ENCODE data around the gene KCNG2. TPM values are rescaled to one million over a fixed set of nuclear protein-coding genes. Genes with fewer than 3 reads are reported as not detected.
"Not testable (repeated sequence)": the region's sequence is repeated elsewhere in the genome, so short reads cannot be mapped to it uniquely, and the experiment has no call there.

Gene KCNG2, protein sequence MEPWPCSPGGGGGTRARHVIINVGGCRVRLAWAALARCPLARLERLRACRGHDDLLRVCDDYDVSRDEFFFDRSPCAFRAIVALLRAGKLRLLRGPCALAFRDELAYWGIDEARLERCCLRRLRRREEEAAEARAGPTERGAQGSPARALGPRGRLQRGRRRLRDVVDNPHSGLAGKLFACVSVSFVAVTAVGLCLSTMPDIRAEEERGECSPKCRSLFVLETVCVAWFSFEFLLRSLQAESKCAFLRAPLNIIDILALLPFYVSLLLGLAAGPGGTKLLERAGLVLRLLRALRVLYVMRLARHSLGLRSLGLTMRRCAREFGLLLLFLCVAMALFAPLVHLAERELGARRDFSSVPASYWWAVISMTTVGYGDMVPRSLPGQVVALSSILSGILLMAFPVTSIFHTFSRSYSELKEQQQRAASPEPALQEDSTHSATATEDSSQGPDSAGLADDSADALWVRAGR
- 0.14 and 0.18 TPM in 2 replicates for total RNA-seq (2014; rRNA removed; shearing (Covaris generic))

DNA sequence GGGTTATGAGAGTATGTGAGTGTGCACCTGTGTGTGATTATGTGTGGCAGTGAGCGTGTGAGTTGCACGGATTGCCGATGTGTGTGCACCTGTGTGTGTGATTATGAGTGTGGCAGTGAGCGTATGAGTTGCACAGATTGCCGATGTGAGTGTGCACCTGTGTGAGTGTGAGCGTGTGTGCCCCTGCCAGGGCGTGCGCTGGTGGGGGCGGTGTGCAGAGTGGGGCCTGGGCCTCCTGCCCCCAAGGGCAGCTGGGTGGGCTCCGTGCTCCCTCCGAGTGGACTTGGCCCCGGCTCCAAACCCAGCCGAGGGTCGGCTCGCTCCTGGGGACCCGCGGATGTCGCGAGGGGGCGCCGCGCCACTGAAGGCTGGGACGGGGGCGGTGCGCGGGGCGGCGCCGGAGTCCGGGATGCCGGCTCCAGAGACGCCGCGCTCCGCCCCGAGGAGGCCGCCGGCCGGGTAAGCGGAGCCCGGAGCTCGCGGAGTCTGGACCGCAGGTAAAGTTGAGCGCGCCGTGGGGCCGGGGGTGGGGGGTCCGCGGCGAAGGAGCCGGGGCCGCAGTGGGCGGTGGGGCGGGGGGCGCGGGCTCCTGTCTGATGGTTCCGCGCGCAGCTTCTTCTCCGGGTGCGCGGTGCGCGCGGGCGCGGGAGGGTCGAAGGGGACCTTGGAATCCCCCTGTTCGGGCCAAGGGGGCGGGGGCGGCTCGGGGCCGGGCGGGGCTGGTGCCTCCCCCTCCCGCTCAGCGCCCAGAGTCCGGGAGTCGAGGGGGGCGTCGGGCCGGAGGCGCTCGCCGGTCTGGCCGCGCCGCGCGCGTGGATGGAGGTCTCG is at the start of gene KCNG2:
Gene KCNG2 (plus strand): TSS at position 421 of the 828 bp plus-strand sequence. CDS start 65,730 bp downstream, outside the sequence.
- H3K27me3 ChIP-seq (ENCODE audit: control insufficient read depth, insufficient read depth, low read length): peaks cover 37% of the 10 kb centered on the region
- DNase-seq: peak; percentile 95
- no peaks in the 10 kb centered on the region for H3K36me3 ChIP-seq (replicated peaks; ENCODE audit: control insufficient read depth, insufficient read depth, low read length)
- H3K4me3 ChIP-seq (ENCODE audit: insufficient read depth, low read depth, low read length): peak within 1 kb of the TSS; percentile 47

DNA sequence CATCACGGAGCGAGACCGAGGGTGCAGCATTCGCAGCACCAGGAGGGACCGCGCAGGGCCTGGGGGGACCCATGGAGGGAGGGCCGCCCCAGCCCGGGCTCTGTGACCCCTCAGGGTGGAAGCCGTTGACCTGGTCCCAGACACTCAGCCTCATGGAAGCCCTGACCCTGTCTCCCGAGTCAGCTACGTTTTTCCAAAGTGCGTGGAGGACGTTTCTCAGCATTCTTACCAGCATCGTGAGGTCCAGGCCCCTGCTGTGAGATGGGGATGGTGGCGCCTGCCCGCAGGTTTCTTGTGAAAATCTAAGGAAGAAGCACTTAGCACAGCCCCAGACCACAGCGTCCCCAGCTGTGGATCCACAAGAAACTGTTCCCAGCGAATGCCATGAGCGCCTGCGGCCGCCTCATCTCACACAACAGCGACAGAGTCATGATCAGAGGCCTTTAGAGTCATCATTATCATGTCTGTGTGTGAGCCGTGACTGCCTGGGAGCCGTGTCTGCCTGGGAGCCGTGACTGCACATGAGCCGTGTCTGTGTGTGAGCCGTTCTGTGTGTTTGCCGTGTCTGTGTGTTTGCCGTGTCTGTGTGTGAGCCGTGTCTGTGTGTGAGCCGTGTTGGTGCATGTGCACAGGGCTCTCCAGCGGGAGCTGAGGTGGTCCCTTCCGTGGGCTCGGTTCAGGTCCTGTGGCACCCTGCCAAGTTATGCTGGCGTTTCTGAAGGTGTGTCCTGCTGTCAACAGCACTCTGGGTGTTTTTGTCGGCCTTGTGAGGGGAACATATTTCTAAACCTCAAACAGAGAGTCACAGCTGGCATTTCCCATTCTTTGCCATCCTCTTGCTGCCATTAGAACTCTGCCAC is 49.2 kb upstream of the KCNG2 start:
- no peak overlapping the region for H3K4me3 ChIP-seq (ENCODE audit: insufficient read depth, low read depth, low read length)
- no peak for DNase-seq
- H3K36me3 ChIP-seq (replicated peaks; ENCODE audit: control insufficient read depth, insufficient read depth, low read length): no peaks in the 10 kb centered on the region; the same call in 1 of the 2 replicates
- no peaks in the 10 kb centered on the region for H3K27me3 ChIP-seq (ENCODE audit: control insufficient read depth, insufficient read depth, low read length)

DNA sequence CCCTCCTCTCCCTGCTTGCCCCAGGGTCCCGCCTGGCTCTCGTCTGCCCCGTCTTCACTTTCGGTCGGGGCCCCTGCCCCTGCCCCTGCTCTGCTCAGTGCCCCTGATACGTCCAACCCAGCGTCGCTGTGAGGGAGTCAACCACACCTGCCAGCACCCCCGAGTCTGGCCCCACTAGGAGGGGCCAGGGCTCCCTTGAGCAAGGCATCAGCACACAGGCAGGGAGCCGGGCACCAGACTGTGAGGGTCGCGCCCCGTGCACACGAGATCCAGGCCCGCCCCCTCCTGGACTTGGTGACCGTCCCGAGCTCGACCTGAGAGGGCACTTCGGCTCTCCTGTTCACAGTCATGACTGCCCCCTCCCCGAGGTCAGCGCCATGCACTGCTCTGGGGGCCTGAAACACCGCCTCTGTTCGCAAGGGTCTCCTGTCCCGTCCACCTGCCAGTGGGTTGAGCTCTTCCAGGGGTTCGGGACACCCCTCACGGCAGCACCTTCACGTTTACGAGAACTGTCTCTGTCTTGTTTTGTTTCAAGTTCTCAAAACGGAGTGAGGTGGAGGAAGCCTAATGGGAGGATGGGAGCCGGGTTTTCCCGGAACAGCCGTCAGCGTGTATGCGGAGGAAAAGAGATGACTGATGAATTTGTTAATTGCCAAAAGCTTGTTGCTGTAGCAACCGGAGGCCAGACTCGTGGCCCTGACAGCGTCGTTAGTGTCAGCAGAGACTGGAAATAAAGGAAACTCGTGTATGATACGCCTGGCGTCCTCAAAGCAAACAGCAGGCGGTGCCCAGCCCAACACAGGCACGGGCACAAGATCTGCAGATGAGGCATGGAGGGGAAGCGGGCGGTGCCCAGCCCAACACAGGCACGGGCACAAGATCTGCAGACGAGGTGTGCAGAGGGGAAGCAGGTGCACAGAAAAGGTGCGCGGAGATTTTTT is 48.2 kb upstream of the KCNG2 start:
- Histone ChIP-seq H3K4me3 (ENCODE audit: insufficient read depth, low read depth, low read length) (no peak overlapping the region), H3K36me3 (replicated peaks; ENCODE audit: control insufficient read depth, insufficient read depth, low read length) (peaks cover 1% of the 10 kb centered on the region), H3K27me3 (ENCODE audit: control insufficient read depth, insufficient read depth, low read length) (no peaks in the 10 kb centered on the region)
- no peak for DNase-seq

DNA sequence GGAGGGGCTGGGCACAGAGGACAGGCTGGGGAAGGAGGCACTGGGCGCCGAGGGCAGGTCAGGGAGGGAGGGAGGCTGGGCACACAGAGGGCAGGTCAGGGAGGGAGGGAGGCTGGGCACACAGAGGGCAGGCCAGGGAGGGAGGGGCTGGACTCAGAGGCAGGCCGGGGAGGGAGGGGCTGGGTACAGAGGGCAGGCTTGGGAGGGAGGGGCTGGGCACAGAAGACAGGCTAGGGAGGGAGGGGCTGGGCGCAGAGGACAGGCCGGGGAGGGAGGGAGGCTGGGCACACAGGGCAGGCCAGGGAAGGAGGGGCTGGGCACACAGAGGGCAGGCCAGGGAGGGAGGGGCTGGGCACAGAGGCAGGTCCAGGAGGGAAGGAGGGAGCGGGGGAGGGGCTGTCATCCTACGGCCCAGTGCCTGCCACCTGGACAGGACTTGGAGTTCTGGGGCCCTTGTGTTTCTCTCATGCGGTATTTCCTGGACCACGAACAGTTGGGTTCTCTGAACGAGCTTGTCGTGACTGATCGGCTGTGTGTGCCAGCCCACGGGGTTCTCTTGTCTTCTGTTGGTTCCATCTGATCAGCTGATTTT is 46.7 kb upstream of the KCNG2 start:
- H3K36me3 ChIP-seq (replicated peaks; ENCODE audit: control insufficient read depth, insufficient read depth, low read length): peaks cover 1% of the 10 kb centered on the region
- no peak for DNase-seq
- H3K27me3 ChIP-seq (ENCODE audit: control insufficient read depth, insufficient read depth, low read length): no peaks in the 10 kb centered on the region
- H3K4me3 ChIP-seq (ENCODE audit: insufficient read depth, low read depth, low read length): no peak overlapping the region

DNA sequence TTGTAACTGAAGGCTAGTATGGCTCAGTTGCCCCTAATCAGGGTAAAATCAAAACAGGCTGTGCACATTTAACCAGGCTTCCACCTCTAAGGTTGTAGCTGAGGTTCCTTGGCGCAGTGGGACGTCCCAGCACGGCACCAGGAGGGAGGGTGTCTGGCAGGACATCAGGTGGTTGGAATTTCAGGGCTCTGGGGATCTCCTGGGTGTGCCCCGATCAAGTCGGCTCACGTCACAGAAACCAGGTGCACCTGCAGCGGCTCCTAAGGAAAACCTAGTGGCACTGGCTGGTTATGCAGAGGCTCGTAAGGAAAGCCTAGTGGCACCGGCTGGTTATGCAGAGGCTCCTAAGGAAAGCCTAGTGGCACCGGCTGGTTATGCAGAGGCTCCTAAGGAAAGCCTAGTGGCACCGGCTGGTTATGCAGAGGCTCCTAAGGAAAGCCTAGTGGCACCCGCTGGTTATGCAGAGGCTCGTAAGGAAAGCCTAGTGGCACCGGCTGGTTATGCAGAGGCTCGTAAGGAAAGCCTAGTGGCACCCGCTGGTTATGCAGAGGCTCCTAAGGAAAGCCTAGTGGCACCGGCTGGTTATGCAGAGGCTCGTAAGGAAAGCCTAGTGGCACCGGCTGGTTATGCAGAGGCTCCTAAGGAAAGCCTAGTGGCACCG is 45.7 kb upstream of the KCNG2 start:
- H3K27me3 ChIP-seq (ENCODE audit: control insufficient read depth, insufficient read depth, low read length); DNase-seq; H3K36me3 ChIP-seq (replicated peaks; ENCODE audit: control insufficient read depth, insufficient read depth, low read length); H3K4me3 ChIP-seq (ENCODE audit: insufficient read depth, low read depth, low read length): not testable (repeated sequence)

DNA sequence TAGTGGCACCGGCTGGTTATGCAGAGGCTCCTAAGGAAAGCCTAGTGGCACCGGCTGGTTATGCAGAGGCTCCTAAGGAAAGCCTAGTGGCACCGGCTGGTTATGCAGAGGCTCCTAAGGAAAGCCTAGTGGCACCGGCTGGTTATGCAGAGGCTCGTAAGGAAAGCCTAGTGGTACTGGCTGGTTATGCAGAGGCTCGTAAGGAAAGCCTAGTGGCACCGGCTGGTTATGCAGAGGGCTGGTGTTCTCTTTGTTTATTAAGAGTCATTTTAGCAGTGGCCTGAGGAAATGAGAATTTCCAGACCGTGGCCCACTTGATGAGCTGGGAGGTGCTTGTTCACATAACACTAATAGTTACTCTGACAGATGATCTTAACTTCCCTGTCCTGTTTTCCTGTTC is 44.8 kb upstream of the KCNG2 start:
- H3K36me3 ChIP-seq (replicated peaks; ENCODE audit: control insufficient read depth, insufficient read depth, low read length); DNase-seq; H3K27me3 ChIP-seq (ENCODE audit: control insufficient read depth, insufficient read depth, low read length); H3K4me3 ChIP-seq (ENCODE audit: insufficient read depth, low read depth, low read length): not testable (repeated sequence)

DNA sequence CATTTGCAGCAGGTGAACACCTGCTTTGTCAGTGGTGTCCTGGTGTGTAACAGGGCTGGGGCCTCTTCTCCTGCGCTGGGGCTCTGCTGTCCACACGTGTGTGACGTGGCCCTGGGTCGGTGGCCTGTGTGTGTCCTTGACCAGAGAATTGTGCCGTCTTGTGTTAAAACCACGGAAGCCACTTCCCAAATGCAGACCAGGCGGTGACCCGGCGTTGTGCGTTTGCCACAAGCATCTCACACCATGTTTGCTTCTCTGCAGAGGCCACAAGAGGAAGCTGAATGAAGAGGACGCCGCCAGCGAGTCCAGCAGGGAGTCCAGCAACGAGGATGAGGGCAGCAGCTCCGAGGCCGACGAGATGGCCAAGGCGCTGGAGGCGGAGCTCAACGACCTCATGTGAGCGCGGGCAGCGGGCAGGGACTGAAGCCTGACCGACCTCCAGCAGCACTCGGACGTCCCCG is 44.3 kb upstream of the KCNG2 start:
- H3K4me3 ChIP-seq (ENCODE audit: insufficient read depth, low read depth, low read length): no peak overlapping the region
- H3K27me3 ChIP-seq (ENCODE audit: control insufficient read depth, insufficient read depth, low read length): no peaks in the 10 kb centered on the region
- H3K36me3 ChIP-seq (replicated peaks; ENCODE audit: control insufficient read depth, insufficient read depth, low read length): peaks cover 1% of the 10 kb centered on the region; the same call in 1 of the 2 replicates
- DNase-seq: no peak

DNA sequence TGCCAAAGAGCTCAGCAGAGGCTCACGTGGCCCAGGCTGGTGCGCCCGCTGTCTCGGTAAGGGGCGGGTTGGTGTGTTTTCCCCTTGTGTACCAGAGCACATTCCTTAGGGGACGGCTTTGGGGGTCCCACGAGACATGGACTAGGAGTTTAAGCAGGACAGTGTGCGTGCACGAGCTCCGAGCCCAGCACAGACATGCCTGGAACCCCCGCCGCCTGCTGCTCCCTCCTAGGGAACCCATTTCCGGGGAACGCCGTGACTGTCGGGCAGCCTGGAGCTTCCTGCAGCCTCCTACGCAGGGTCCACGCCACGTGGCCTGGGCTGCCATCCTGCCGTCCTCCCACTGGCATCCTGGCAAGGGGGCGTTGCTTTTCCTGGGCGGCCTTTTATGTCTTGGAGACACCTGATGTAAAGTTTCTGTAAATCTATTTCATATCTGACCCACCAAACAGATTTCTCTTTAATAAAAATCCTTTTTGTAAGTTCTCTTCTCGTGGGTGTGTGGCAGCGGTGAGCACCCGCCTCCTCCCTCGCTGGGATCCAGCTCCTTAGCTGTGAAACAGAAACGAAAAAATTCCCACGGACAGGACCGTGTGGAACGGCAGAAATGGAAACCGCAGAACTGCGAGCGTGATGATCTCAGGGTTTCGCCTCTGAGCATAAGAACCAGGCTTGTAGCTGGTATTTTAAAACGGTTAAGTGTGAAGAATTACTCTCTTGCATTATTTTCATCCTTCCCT is 43.5 kb upstream of the KCNG2 start:
- Histone ChIP-seq H3K36me3 (replicated peaks; ENCODE audit: control insufficient read depth, insufficient read depth, low read length) (peaks cover 1% of the 10 kb centered on the region; the same call in 1 of the 2 replicates), H3K27me3 (ENCODE audit: control insufficient read depth, insufficient read depth, low read length) (no peaks in the 10 kb centered on the region), H3K4me3 (ENCODE audit: insufficient read depth, low read depth, low read length) (no peak overlapping the region)
- no peak for DNase-seq

DNA sequence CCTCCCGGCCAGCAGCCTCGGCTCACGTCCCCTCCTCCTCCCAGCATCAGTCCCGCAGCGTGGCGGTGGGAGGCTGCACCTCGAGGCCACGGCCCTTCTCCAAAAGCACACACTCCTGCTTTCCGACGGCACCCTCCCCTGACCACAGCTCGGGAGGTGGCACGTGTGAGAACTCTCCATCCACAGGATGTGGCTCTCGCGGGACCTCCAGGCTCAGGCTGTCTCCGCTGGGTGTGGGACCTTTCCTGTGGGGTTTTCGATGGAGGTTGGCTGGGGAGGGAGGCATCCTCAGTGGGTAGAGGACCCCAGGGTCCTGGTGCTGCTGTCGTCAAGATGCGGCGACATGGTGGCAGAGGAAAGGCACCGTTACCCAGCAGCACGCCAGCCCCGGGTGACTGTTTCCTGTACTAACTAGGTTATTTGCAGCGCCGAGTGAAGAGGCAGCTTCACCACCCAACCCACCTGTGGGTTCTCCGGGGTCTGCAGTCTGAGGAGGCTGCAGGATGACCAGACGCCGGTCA is 42.8 kb upstream of the KCNG2 start:
- DNase-seq: no peak
- Histone ChIP-seq H3K27me3 (ENCODE audit: control insufficient read depth, insufficient read depth, low read length) (no peaks in the 10 kb centered on the region), H3K36me3 (replicated peaks; ENCODE audit: control insufficient read depth, insufficient read depth, low read length) (peaks cover 1% of the 10 kb centered on the region; the same call in 1 of the 2 replicates), H3K4me3 (ENCODE audit: insufficient read depth, low read depth, low read length) (no peak overlapping the region)

DNA sequence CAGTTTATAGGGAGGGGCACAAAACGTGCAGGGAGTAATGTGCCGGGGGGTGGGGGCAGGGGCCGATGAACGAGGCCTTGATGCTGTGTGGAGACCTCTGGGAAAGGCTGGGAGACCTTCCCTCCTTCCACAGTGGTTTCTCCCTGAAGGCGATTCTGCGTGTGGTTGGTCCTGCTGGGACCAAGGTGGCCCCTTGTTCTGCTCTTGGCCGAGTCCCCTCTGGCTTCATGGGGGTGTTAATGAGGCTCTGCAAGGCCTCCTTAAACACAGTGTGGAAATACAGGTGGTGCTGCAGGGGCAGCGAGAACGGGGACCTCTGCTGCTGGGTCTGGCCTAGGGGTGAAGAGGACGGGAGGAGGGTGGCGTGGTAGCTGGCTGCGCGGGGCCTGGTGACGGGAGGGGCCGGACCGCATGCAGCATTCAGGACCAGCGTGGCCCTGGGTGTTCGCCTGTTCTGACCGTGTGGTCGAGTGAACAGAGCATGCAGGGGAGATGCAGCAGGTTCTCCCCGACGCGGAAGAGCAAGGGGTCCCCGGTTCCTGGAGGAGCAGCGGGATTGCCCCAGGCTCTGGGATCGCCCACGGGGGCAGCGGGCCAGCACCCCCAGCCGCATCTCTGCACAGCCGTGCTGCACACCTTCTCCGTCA is 42.1 kb upstream of the KCNG2 start:
- DNase-seq: peak; percentile 46
- Histone ChIP-seq H3K27me3 (ENCODE audit: control insufficient read depth, insufficient read depth, low read length) (no peaks in the 10 kb centered on the region), H3K4me3 (ENCODE audit: insufficient read depth, low read depth, low read length) (no peak overlapping the region), H3K36me3 (replicated peaks; ENCODE audit: control insufficient read depth, insufficient read depth, low read length) (peaks cover 1% of the 10 kb centered on the region; the same call in 1 of the 2 replicates)

DNA sequence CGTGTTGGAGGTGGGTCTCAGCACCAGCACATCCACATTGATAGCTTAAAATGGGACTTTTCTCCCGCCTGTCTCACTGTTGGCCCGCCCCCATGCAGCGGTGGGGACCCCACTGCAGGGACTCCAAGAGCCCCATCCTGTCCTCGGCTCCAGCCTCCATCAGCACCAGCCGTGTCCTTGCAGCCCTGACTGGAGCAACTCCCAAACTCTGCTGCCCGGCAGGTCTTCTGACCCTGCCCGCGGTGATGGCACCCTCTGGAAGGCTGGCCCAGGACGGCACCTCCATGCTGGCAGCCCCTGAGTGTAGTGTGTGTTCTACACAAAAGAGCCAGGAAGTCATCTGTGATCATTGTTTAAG is 41.6 kb upstream of the KCNG2 start:
- H3K36me3 ChIP-seq (replicated peaks; ENCODE audit: control insufficient read depth, insufficient read depth, low read length): peaks cover 1% of the 10 kb centered on the region; the same call in 1 of the 2 replicates
- no peak overlapping the region for H3K4me3 ChIP-seq (ENCODE audit: insufficient read depth, low read depth, low read length)
- DNase-seq: peak; percentile 45
- H3K27me3 ChIP-seq (ENCODE audit: control insufficient read depth, insufficient read depth, low read length): no peaks in the 10 kb centered on the region
